Glutamatergic neuron (in vitro differentiated cells): Measurements from ENCODE around the gene NFATC1. TPM values are rescaled to one million over a fixed set of nuclear protein-coding genes. Genes with fewer than 3 reads are reported as not detected.

Source experiments
- DNase-seq: peaks from one replicate; pipeline ENCODE4 v3.0.0; 2022
- H3K27ac Mint-ChIP-seq: one replicate; pipeline ENCODE4 v1.8.0; 2020; ENCODE audit warnings: mild to moderate bottlenecking, mixed read lengths, inconsistent platforms; ENCODE audit not compliant: unreplicated experiment
- H3K27me3 Mint-ChIP-seq: one replicate; pipeline ENCODE4 v1.8.0; 2020; ENCODE audit warnings: mild to moderate bottlenecking, moderate library complexity, mixed read lengths, inconsistent platforms; ENCODE audit not compliant: unreplicated experiment
- H3K36me3 Mint-ChIP-seq: one replicate; pipeline ENCODE4 v1.8.0; 2020; ENCODE audit warnings: mild to moderate bottlenecking, mixed read lengths, inconsistent platforms; ENCODE audit not compliant: unreplicated experiment
- H3K4me1 Mint-ChIP-seq: one replicate; pipeline ENCODE4 v1.8.0; 2020; ENCODE audit warnings: mild to moderate bottlenecking, low read depth, mixed read lengths, inconsistent platforms; ENCODE audit not compliant: unreplicated experiment
- H3K4me3 Mint-ChIP-seq: one replicate; pipeline ENCODE4 v1.8.0; 2020; ENCODE audit warnings: mild to moderate bottlenecking, mixed read lengths, inconsistent platforms; ENCODE audit not compliant: unreplicated experiment
- H3K9me3 Mint-ChIP-seq: one replicate; pipeline ENCODE4 v1.8.0; 2020; ENCODE audit warnings: mild to moderate bottlenecking, moderate library complexity, mixed read lengths, inconsistent platforms; ENCODE audit not compliant: unreplicated experiment
- CTCF ChIP-seq: fragments of 200-600 bp; sonication (generic); IDR thresholded peaks from one replicate; pipeline ENCODE4 v1.5.0; 2021; ENCODE audit not compliant: partially characterized antibody, unreplicated experiment
- total RNA-seq: library from RNA; stranded (reverse); fragmentation: NEBNext Ultra II Directional; extraction: Animal tissue kit (Norgen Biotek cat#: 25700); gene quantifications from one replicate; pipeline ENCODE4 v1.2.1, GENCODE V29; 2021; ENCODE audit not compliant: unreplicated experiment

NFATC1 gene
- total RNA-seq, 1 donor from 2014 or later: 5.3 TPM

DNA sequence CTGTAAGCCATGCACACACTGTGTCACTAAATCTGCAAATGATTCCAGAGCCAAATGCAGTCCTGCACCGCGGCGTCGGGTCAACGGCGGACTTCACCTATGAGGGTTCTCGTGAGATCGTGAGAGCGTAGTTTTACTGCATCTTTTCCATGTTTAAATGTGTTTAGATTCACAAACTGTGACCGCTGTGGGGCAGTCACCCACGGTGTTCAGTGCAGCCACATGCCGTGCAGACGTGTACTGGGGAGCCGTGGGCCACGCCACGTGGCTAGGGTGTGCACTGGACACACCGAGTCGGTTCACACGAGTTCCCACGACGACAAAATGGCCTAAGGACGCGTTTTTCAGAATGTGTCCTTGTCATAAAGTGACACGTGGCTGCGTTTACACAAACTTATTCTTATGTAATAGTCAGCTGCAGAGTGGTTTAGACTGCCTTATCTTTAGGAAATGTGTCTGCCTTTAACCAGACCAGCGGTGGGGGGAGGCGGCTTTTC, 34.1 kb downstream of the NFATC1 start:
- Mint-ChIP-seq H3K9me3 (peaks cover 6% of the 10 kb centered on the region), H3K4me1 (peaks cover 13% of the 10 kb centered on the region), H3K27ac (no peak overlapping the region), H3K27me3 (peaks cover 8% of the 10 kb centered on the region), H3K36me3 (peaks cover 3% of the 10 kb centered on the region), H3K4me3 (no peak overlapping the region)
- DNase-seq: no peak
- TF ChIP-seq CTCF: no peak

GRCh38 chr18:79432376-79433120, 36.8 kb downstream of the NFATC1 start:
- no peaks in the 10 kb centered on the region for H3K36me3 Mint-ChIP-seq
- no peak for DNase-seq
- no peak for TF ChIP-seq CTCF
- H3K4me1 Mint-ChIP-seq: peaks cover 5% of the 10 kb centered on the region
- no peak overlapping the region for H3K27ac Mint-ChIP-seq
- peaks cover 3% of the 10 kb centered on the region for H3K9me3 Mint-ChIP-seq
- H3K4me3 Mint-ChIP-seq: no peak overlapping the region
- peaks cover 6% of the 10 kb centered on the region for H3K27me3 Mint-ChIP-seq

DNA sequence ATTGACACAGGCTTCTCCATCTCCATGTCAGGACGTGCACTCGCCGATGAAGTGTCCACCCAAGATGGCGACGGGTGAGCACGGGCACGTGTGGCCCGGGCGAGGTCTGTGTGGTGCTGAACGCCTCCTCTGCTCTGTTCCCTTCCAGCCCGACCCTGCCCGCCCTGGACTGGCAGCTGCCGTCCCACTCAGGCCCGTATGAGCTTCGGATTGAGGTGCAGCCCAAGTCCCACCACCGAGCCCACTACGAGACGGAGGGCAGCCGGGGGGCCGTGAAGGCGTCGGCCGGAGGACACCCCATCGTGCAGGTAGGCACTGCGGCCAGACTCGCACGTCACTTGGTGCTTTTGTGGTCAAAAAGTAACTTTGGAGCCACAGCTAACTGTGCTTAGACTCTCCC, 37.7 kb downstream of the NFATC1 start:
- H3K4me1 Mint-ChIP-seq: peaks cover 3% of the 10 kb centered on the region
- no peak for TF ChIP-seq CTCF
- no peaks in the 10 kb centered on the region for H3K9me3 Mint-ChIP-seq

GRCh38 chr18:79434607-79435401, 39.1 kb downstream of the NFATC1 start:
- TF ChIP-seq CTCF: no peak
- no peak for DNase-seq
- Mint-ChIP-seq H3K4me3 (no peak overlapping the region), H3K27me3 (peaks cover 11% of the 10 kb centered on the region), H3K36me3 (no peaks in the 10 kb centered on the region), H3K27ac (no peak overlapping the region), H3K4me1 (peaks cover 10% of the 10 kb centered on the region), H3K9me3 (no peaks in the 10 kb centered on the region)

More for the DNA sequence above, 37.7 kb downstream of the NFATC1 start:
- no peak for DNase-seq
- peaks cover 6% of the 10 kb centered on the region for H3K27me3 Mint-ChIP-seq
- no peaks in the 10 kb centered on the region for H3K36me3 Mint-ChIP-seq
- H3K4me3 Mint-ChIP-seq: no peak overlapping the region
- no peak overlapping the region for H3K27ac Mint-ChIP-seq
